ENCODE results near the gene PTER.

PTER gene

GRCh38 chr10:16490511-16490910 is 53.7 kb downstream of the PTER start:
- TF ChIP-seq CTCF (IDR thresholded peaks at IDR 0.05; ENCODE audit: low read length, missing control alignments): no peak
- DNase-seq (ENCODE audit: low read depth): no peak

GRCh38 chr10:16491933-16492332 is 55.1 kb downstream of the PTER start:
- DNase-seq (ENCODE audit: low read depth): no peak
- no peak overlapping the region for H3K4me3 ChIP-seq (replicated peaks; ENCODE audit: low read depth, low read length)
- TF ChIP-seq CTCF (IDR thresholded peaks at IDR 0.05; ENCODE audit: low read length, missing control alignments): no peak

More at GRCh38 chr10:16490511-16490910, 53.7 kb downstream of the PTER start:
- H3K4me3 ChIP-seq (replicated peaks; ENCODE audit: low read depth, low read length): no peak overlapping the region

GRCh38 chr10:16493884-16494536 is 57.2 kb downstream of the PTER start:
- DNase-seq (ENCODE audit: low read depth): no peak
- no peak overlapping the region for H3K4me3 ChIP-seq (replicated peaks; ENCODE audit: low read depth, low read length)
- TF ChIP-seq CTCF (IDR thresholded peaks at IDR 0.05; ENCODE audit: low read length, missing control alignments): no peak

GRCh38 chr10:16497911-16498310 is 61.1 kb downstream of the PTER start:
- H3K4me3 ChIP-seq (replicated peaks; ENCODE audit: low read depth, low read length): no peak overlapping the region
- DNase-seq (ENCODE audit: low read depth): peak; percentile 30
- no peak for TF ChIP-seq CTCF (IDR thresholded peaks at IDR 0.05; ENCODE audit: low read length, missing control alignments)

GRCh38 chr10:16505161-16505560 is 68.4 kb downstream of the PTER start:
- peak; percentile 8 for DNase-seq (ENCODE audit: low read depth)
- H3K4me3 ChIP-seq (replicated peaks; ENCODE audit: low read depth, low read length): no peak overlapping the region
- no peak for TF ChIP-seq CTCF (IDR thresholded peaks at IDR 0.05; ENCODE audit: low read length, missing control alignments)

GRCh38 chr10:16509996-16510395 is 73.2 kb downstream of the PTER start:
- DNase-seq (ENCODE audit: low read depth): peak; percentile 37
- TF ChIP-seq CTCF (IDR thresholded peaks at IDR 0.05; ENCODE audit: low read length, missing control alignments): no peak
- H3K4me3 ChIP-seq (replicated peaks; ENCODE audit: low read depth, low read length): no peak overlapping the region

GRCh38 chr10:16510843-16511242 is 74.0 kb downstream of the PTER start:
- no peak for DNase-seq (ENCODE audit: low read depth)
- H3K4me3 ChIP-seq (replicated peaks; ENCODE audit: low read depth, low read length): no peak overlapping the region
- no peak for TF ChIP-seq CTCF (IDR thresholded peaks at IDR 0.05; ENCODE audit: low read length, missing control alignments)

Data from fibroblast of pulmonary artery (primary cell).